HG02623 (cell line): ENCODE results near the gene MALAT1.

ENCODE experiments used
- ATAC-seq: cut with Tn5 transposase; IDR thresholded peaks from one replicate; pipeline ENCODE4 v1.9.1; 2021; ENCODE audit warnings: moderate library complexity; ENCODE audit not compliant: unreplicated experiment

MALAT1 gene

DNA sequence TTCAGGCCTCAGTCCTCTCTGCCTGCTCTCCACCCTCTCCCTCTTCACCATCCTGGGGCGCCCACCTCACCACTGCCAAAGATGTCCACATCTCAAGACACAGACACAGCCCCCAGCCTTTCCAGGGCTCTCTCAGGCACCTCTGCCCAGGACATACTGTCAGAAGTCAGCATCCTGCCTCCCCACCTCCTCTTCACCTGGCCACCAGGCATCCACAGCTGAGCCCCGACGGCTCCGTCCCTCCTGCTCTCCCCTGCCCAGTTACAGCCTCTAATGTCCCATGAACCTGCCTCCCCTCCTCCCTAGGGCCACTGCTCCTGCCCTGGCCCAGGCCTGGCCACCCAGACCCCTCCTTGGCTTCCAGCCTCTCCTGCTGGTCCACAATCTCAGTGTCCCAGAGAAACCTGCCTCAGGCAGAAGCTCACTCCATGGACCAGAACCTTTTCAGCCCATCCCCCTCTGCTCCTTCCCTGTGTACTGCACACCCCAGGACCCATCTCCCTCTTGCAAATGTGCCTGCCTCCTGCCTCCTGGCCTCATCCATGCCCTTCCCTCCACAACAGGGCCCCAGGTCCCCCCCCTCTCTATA, 56.1 kb downstream of the MALAT1 start:
- no peak for ATAC-seq

DNA sequence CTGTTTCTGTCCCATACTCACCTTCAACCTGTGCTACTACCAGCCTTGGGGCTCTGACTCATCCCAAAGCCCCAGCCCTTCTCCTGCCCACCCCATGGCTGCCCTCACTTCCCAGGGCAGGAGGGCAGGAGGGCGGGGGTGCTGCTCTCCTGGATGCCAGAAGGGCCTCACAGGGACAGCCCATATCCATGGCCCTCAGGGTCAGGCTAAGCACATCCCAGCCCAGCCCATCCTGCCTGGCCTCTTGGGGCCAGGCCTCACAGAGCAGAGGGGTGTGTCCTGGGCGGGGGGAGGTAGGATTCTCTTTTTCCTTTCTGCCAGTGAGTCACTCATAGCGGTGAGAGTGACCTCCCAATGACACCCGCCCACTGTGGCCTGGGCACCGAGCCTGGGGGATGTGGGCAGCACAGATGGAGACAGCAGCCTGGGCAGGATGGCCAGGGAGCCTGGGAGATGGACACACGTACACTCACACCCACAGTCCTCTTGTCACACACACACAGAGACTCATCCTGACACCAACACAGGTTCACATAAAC, 56.9 kb downstream of the MALAT1 start:
- ATAC-seq: no peak
